C4-2B (cell line): Measurements from ENCODE around the gene BORCS6.

ENCODE experiments used
- CTCF ChIP-seq: fragments of 450-650 bp; conservative IDR thresholded peaks from 2 replicates; pipeline ENCODE4 v1.5.1; 2017; ENCODE audit warnings: mild to moderate bottlenecking
- ZFX ChIP-seq: fragments of 450-650 bp; IDR thresholded peaks from 2 replicates; pipeline ENCODE4 v1.6.1; 2017

GRCh38 chr17:8175795-8176196 lies 14.2 kb downstream of the BORCS6 start:
- TF ChIP-seq CTCF (no peak), ZFX (no peak)
